H1 (cell line): Measurements from ENCODE around the gene SUSD1. TPM values are rescaled to one million over a fixed set of nuclear protein-coding genes. Genes with fewer than 3 reads are reported as not detected.

Experiments used
- CTCF ChIA-PET: fragments of 300-600 bp; sonication (Branson Sonifier 250); formaldehyde crosslinking; loops from one replicate; lab custom pipeline; 2021; ENCODE audit not compliant: partially characterized antibody; lab: Charles Lee
- POLR2A ChIA-PET: fragments of 300-600 bp; sonication (Branson Sonifier 250); formaldehyde crosslinking; loops from one replicate; lab custom pipeline; 2021; ENCODE audit warnings: inconsistent platforms; ENCODE audit not compliant: partially characterized antibody; lab: Charles Lee
- DNase-seq, 2 experiments: peaks; one replicate each; pipeline versions ENCODE4 v3.0.0 to v3.0.0-alpha.2; 2010 to 2022; ENCODE audit warnings: low spot score in 2 of 2, low read depth in 1 of 2, mixed read lengths in 1 of 2
- FAIRE-seq: peaks from 2 replicates; lab custom pipeline; 2011; peaks lifted over from hg19 to GRCh38; lab: Jason Lieb, UNC
- H2AFZ ChIP-seq: 2 replicates; pipeline ENCODE4 v1.8.1; 2012; ENCODE audit warnings: low read length, inconsistent platforms
- H2AK5ac ChIP-seq: 2 replicates; pipeline ENCODE4 v1.6.1; 2013; ENCODE audit warnings: low read depth, low read length
- H2BK120ac ChIP-seq: replicated peaks from 2 replicates; pipeline ENCODE3; 2013; ENCODE audit warnings: low read depth, low read length, inconsistent platforms
- H2BK12ac ChIP-seq: 2 replicates; pipeline ENCODE4 v1.6.1; 2013; ENCODE audit warnings: low read depth, low read length
- H2BK15ac ChIP-seq: 2 replicates; pipeline ENCODE4 v1.6.1; 2013; ENCODE audit warnings: low read length
- H2BK20ac ChIP-seq: 2 replicates; pipeline ENCODE4 v1.6.1; 2013; ENCODE audit warnings: low read length
- H2BK5ac ChIP-seq: 2 replicates; pipeline ENCODE4 v1.6.1; 2013; ENCODE audit warnings: low read depth, low read length
- H3K14ac ChIP-seq: 2 replicates; pipeline ENCODE4 v1.6.1; 2013; ENCODE audit warnings: inconsistent platforms; ENCODE audit not compliant: insufficient read length
- H3K18ac ChIP-seq: 2 replicates; pipeline ENCODE4 v1.6.1; 2013; ENCODE audit warnings: low read length; ENCODE audit errors: extremely low read depth
- H3K23ac ChIP-seq: 2 replicates; pipeline ENCODE4 v1.6.1; 2013; ENCODE audit warnings: inconsistent platforms; ENCODE audit not compliant: insufficient read length
- H3K23me2 ChIP-seq: 2 replicates; pipeline ENCODE4 v1.6.1; 2013; ENCODE audit warnings: low read depth, low read length
- H3K27ac ChIP-seq: 2 replicates; pipeline ENCODE4 v1.6.1; 2011; ENCODE audit warnings: low read depth, low read length, inconsistent platforms
- H3K27me3 ChIP-seq, 4 experiments: replicated peaks in 1 of 4; 1 replicate in 1 of 4; 2 replicates in 3 of 4; pipeline versions ENCODE4 v1.6.1 to v1.8.1; 2011 to 2013; ENCODE audit warnings: low read length in 3 of 4, mild to moderate bottlenecking in 3 of 4, inconsistent platforms in 2 of 4, mixed read lengths in 2 of 4, moderate library complexity in 1 of 4; ENCODE audit not compliant: control insufficient read depth in 3 of 4, insufficient read depth in 3 of 4; ENCODE audit errors: extremely low read depth in 1 of 4
- H3K36me3 ChIP-seq, 4 experiments: 2 replicates each; pipeline versions ENCODE4 v1.6.1 to v1.8.1; 2011 to 2013; ENCODE audit warnings: mild to moderate bottlenecking in 4 of 4, low read length in 3 of 4, moderate library complexity in 2 of 4, control low read depth in 1 of 4, inconsistent platforms in 1 of 4; ENCODE audit not compliant: insufficient read depth in 4 of 4, control insufficient read depth in 2 of 4
- H3K4ac ChIP-seq: replicated peaks from 2 replicates; pipeline ENCODE3; 2013; ENCODE audit warnings: low read length, low read depth, mixed read lengths, inconsistent platforms; ENCODE audit not compliant: insufficient read length
- H3K4me1 ChIP-seq, 4 experiments: replicated peaks in 1 of 4; 1 replicate in 1 of 4; 2 replicates in 3 of 4; pipeline versions ENCODE4 v1.6.1 to v1.8.1; 2011 to 2013; ENCODE audit warnings: low read length in 3 of 4, inconsistent platforms in 2 of 4, mixed read lengths in 1 of 4; ENCODE audit not compliant: insufficient read depth in 4 of 4, control insufficient read depth in 3 of 4
- H3K4me2 ChIP-seq, 2 experiments: 2 replicates each; pipeline versions ENCODE4 v1.6.1 to v1.8.1; 2011 to 2013; ENCODE audit warnings: low read depth in 2 of 2, low read length in 2 of 2, control low read depth in 1 of 2, inconsistent platforms in 1 of 2, mild to moderate bottlenecking in 1 of 2; ENCODE audit not compliant: insufficient read depth in 1 of 2
- H3K4me3 ChIP-seq, 4 experiments: fragments of 200-600, 300-600 bp in 1 of 4; sonication (generic), shearing (Covaris generic), sonication (Bioruptor Twin) in 1 of 4; 2 replicates each; pipeline versions ENCODE4 v1.5.1 to v1.8.1; 2011 to 2016; ENCODE audit warnings: low read length in 4 of 4, low read depth in 3 of 4, control low read depth in 2 of 4, inconsistent platforms in 2 of 4, mild to moderate bottlenecking in 2 of 4, mixed read lengths in 1 of 4, moderate library complexity in 1 of 4; ENCODE audit not compliant: insufficient read depth in 2 of 4; ENCODE audit errors: extremely low read depth in 1 of 4
- H3K56ac ChIP-seq: replicated peaks from 2 replicates; pipeline ENCODE3; 2013; ENCODE audit warnings: low read depth, mild to moderate bottlenecking, mixed read lengths, low read length, inconsistent platforms; ENCODE audit not compliant: insufficient read length
- H3K79me1 ChIP-seq: 2 replicates; pipeline ENCODE4 v1.6.1; 2013; ENCODE audit warnings: low read depth, low read length, control low read depth
- H3K79me2 ChIP-seq, 2 experiments: 2 replicates each; pipeline versions ENCODE4 v1.6.1 to v1.8.1; 2012 to 2013; ENCODE audit warnings: low read length in 2 of 2, mild to moderate bottlenecking in 2 of 2, inconsistent platforms in 1 of 2; ENCODE audit not compliant: insufficient read depth in 2 of 2, control insufficient read depth in 1 of 2
- H3K9ac ChIP-seq, 4 experiments: replicated peaks in 1 of 4; 1 replicate in 1 of 4; 2 replicates in 3 of 4; pipeline versions ENCODE4 v1.6.1 to v1.8.1; 2011 to 2013; ENCODE audit warnings: low read depth in 3 of 4, low read length in 3 of 4, control low read depth in 2 of 4, mild to moderate bottlenecking in 2 of 4, moderate library complexity in 2 of 4, inconsistent platforms in 1 of 4; ENCODE audit errors: extremely low read depth in 1 of 4
- H3K9me3 ChIP-seq, 2 experiments: 2 replicates each; pipeline versions ENCODE4 v1.6.1 to v1.8.1; 2012 to 2013; ENCODE audit warnings: mild to moderate bottlenecking in 2 of 2, moderate library complexity in 2 of 2, control low read depth in 1 of 2, inconsistent platforms in 1 of 2, low read depth in 1 of 2, low read length in 1 of 2, mixed read lengths in 1 of 2; ENCODE audit not compliant: insufficient read depth in 2 of 2
- H4K20me1 ChIP-seq, 2 experiments: replicated peaks in 1 of 2; 2 replicates each; pipeline versions ENCODE3 to v1.8.1; 2011 to 2013; ENCODE audit warnings: inconsistent platforms in 2 of 2, low read length in 2 of 2, mild to moderate bottlenecking in 1 of 2; ENCODE audit not compliant: insufficient read depth in 2 of 2, control insufficient read depth in 1 of 2
- H4K5ac ChIP-seq: 2 replicates; pipeline ENCODE4 v1.6.1; 2013; ENCODE audit warnings: low read length, low read depth, mixed read lengths, inconsistent platforms; ENCODE audit not compliant: insufficient read length
- H4K8ac ChIP-seq: 2 replicates; pipeline ENCODE4 v1.8.0; 2013; ENCODE audit warnings: mild to moderate bottlenecking, moderate library complexity, low read length, inconsistent platforms; ENCODE audit not compliant: insufficient read depth; ENCODE audit errors: extremely low read depth
- H4K91ac ChIP-seq: replicated peaks from 2 replicates; pipeline ENCODE3; 2013; ENCODE audit warnings: low read length, mixed read lengths, inconsistent platforms; ENCODE audit not compliant: insufficient read length
- ASH2L ChIP-seq: fragments of 200-600, 300-600 bp; sonication (generic); IDR thresholded peaks from one replicate; pipeline ENCODE4 v1.7.1; 2017; ENCODE audit warnings: low read length
- EZH2 ChIP-seq: fragments of 200-600 bp; sonication (generic); IDR thresholded peaks from 2 replicates; pipeline ENCODE4 v1.7.1; 2012; ENCODE audit warnings: low read depth, mild to moderate bottlenecking, moderate library complexity, low read length, inconsistent platforms; ENCODE audit not compliant: severe bottlenecking
- JUND ChIP-seq: IDR thresholded peaks from 2 replicates; pipeline ENCODE4 v1.6.1; 2011; ENCODE audit warnings: mild to moderate bottlenecking, improper control_type of control experiment, low read length
- KDM4A ChIP-seq: IDR thresholded peaks from one replicate; pipeline ENCODE4 v1.7.1; 2012; ENCODE audit warnings: low read depth, mild to moderate bottlenecking, moderate library complexity, low read length, inconsistent platforms; ENCODE audit not compliant: severe bottlenecking
- SP2 ChIP-seq: IDR thresholded peaks from 2 replicates; pipeline ENCODE4 v1.6.1; 2012; ENCODE audit warnings: mild to moderate bottlenecking, low read length, inconsistent platforms
- TBP ChIP-seq: IDR thresholded peaks from 2 replicates; pipeline ENCODE4 v1.6.1; 2011; ENCODE audit warnings: low read depth, low read length, improper control_type of control experiment
- WGBS, 2 experiments: shearing (Covaris generic) in 1 of 2; methylation state at CpG; one replicate each; pipeline versions ENCODE4 v1.1.6 to v1.1.7; 2013 to 2015; ENCODE audit warnings: low lambda C conversion rate in 2 of 2, mixed read lengths in 2 of 2, inconsistent platforms in 1 of 2, low coverage in 1 of 2, missing lambda C conversion rate in 1 of 2; ENCODE audit not compliant: insufficient replicate concordance in 2 of 2, insufficient coverage in 1 of 2, insufficient read length in 1 of 2; ENCODE audit errors: extremely low coverage in 1 of 2, missing lambda C conversion rate in 1 of 2; 5-methylcytosine and 5-hydroxymethylcytosine counted together
- polyA plus RNA-seq, 7 experiments: library from polyadenylated mRNA; depleted of rRNA in 3 of 7; stranded (reverse) in 5 of 7; unstranded in 2 of 7; fragments of >200 nt in 5 of 7; fragments of 200-250 nt in 2 of 7; gene quantifications; 1 replicate in 5 of 7; 2 replicates in 1 of 7; 4 replicates in 1 of 7; pipeline versions ENCODE4 v1.2.1 to v1.2.3, GENCODE V29; 2011 to 2013; ENCODE audit warnings: missing spikeins in 2 of 7, mixed read lengths in 2 of 7
- total RNA-seq: library from RNA; stranded (reverse); fragmentation: NEBNext Ultra II Directional; extraction: Animal tissue kit (Norgen Biotek cat#: 25700); gene quantifications from 2 replicates; pipeline ENCODE4 v1.2.1, GENCODE V29; 2021
- TF ChIP-seq, protein P1 (sequence below): IDR thresholded peaks from 2 replicates; pipeline ENCODE4 v1.6.1; 2012; ENCODE audit warnings: inconsistent platforms

The SUSD1 gene
- total and polyA plus RNA-seq, 2 of the 8 experiments (the other 6 are each of a cell fraction or from before 2014, with no cell fraction given), result 2.8 to 7.2 TPM

DNA sequence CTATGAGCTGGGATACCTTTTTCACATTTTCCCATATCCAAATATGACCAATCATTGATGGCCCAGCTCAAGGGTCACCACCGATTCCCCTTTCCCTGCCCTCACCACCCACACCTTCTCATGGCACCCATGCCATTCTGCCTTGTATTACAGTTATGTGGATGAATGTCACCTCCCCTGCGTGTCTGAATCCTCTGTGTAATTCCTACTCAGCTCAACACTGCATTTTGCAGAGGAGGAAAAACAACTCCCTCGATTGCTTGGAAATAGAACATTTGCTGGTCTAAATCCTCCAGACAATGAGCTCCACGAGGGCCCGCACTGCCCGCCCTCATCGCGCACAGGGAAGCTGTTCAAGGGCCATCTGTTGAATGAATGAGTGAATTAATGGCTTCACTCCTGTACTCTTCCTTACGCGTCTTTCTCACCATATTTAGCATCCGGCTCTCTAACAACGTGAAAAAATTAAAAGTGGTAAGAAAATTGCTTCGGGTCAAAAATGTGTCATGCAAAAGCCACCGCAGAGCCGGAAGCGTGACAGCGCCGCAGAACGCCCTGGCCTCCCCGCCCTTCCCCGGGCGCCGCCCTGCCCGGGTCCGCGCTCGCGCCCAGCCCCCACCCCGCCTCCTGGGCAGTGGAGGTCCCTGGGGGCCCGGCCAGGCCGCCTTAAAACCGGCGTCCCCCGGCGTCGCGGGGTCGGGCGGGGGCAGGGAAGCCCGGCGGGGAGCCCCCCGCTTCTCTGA, 704 bp downstream of the SUSD1 start:
- TF ChIP-seq KDM4A (peak; percentile 49), EZH2 (peak; percentile 7), SP2 (no peak), JUND (no peak), ASH2L (peak; percentile 35), TBP (no peak)
- TF ChIP-seq, protein P1, sequence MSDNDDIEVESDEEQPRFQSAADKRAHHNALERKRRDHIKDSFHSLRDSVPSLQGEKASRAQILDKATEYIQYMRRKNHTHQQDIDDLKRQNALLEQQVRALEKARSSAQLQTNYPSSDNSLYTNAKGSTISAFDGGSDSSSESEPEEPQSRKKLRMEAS, result peak; percentile 16; the same call in 1 of the 2 replicates
- no peaks in the 10 kb centered on the region for H3K79me1 ChIP-seq
- no peaks in the 10 kb centered on the region for H4K20me1 ChIP-seq
- H4K8ac ChIP-seq, result no peak overlapping the region
- peak overlapping the region; percentile 27; the same call in 1 of the 2 replicates for H2BK5ac ChIP-seq
- peaks cover 0 to 17% (median 6%) of the 10 kb centered on the region in 4 experiments; a peak in 5 of 7 replicates for H3K4me1 ChIP-seq
- H3K36me3 ChIP-seq, result no peaks in the 10 kb centered on the region
- no peaks in the 10 kb centered on the region for H3K79me2 ChIP-seq
- ChIA-PET CTCF (interaction anchor here (1.0 to 3.7 kb wide), 5 partner anchors 25 to 89 kb away, joined by 3 to 14 read pairs (median 3); no protein-coding TSS in a partner anchor), POLR2A (interaction anchor here (0.7 to 1.4 kb wide), 4 partner anchors 14 to 192 kb away, joined by 3 to 4 read pairs (median 3); no protein-coding TSS in a partner anchor)
- peak overlapping the region in 2 of 4 experiments; percentile 7 to 57; a peak in 1 of 7 replicates for H3K9ac ChIP-seq
- WGBS, 2 experiments, result 15% methylated on average over 26 of the region's 42 CpGs; no CpG with 5 or more reads in 1 of the 2 experiments
- peak overlapping the region; percentile 83 for H2BK15ac ChIP-seq
- DNase-seq (no peak), FAIRE-seq (no peak)
- H3K4me2 ChIP-seq, result peak overlapping the region; percentile 79 to 87
- no peak overlapping the region for H3K56ac ChIP-seq
- H2AK5ac ChIP-seq, result no peak overlapping the region
- H3K23ac ChIP-seq, result no peak overlapping the region
- peak overlapping the region; percentile 56 to 74 (median 72) for H3K4me3 ChIP-seq
- 0 out of 2 replicates have a peak overlapping the region, but pooled peaks have one; percentile 3 for H3K18ac ChIP-seq
- no peak overlapping the region for H3K14ac ChIP-seq
- H2BK20ac ChIP-seq, result 0 out of 2 replicates have a peak overlapping the region, but pooled peaks have one; percentile 16
- peak overlapping the region; percentile 32 for H3K4ac ChIP-seq
- no peak overlapping the region for H2BK120ac ChIP-seq
- no peaks in the 10 kb centered on the region for H3K9me3 ChIP-seq
- no peak overlapping the region for H2BK12ac ChIP-seq
- H3K27me3 ChIP-seq, result peaks cover 0 to 35% (median 17%) of the 10 kb centered on the region in 4 experiments; a peak in 5 of 7 replicates
- no peak overlapping the region for H4K5ac ChIP-seq
- H2AFZ ChIP-seq, result peak overlapping the region; percentile 67; the same call in 1 of the 2 replicates
- no peak overlapping the region for H3K27ac ChIP-seq
- peaks cover 10% of the 10 kb centered on the region for H3K23me2 ChIP-seq
- H4K91ac ChIP-seq, result peak overlapping the region; percentile 36
